Measurements from ENCODE around the gene SUPT3H. TPM values are rescaled to one million over a fixed set of nuclear protein-coding genes. Genes with fewer than 3 reads are reported as not detected.
"Not testable (repeated sequence)": the region's sequence is repeated elsewhere in the genome, so short reads cannot be mapped to it uniquely, and the experiment has no call there.

Gene SUPT3H
- total RNA-seq, 1 donor from 2014 or later = 23.2 TPM

DNA sequence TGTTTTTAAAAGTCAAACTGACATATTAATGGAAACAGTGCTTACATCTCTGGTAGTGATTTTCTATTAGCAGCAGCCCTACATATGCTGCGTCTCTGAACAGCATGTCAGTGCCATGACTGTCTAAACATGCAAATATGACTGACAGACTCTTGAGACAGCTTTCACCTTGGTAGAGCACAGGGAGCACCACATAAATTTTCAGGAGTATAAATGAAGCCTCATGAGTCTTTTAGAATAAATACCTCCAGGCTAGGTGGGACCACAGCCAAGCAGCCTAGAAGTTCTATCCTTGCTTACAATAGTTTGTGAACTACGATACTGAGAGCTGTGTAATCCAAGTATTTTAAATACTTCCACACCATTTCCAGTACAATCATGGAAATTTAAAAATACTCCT is 460.3 kb downstream of the SUPT3H start:
- Mint-ChIP-seq H3K9me3 (no peaks in the 10 kb centered on the region), H3K36me3 (no peaks in the 10 kb centered on the region), H3K4me3 (no peak overlapping the region), H3K27ac (no peak overlapping the region), H3K27me3 (ENCODE audit: low read depth) (no peaks in the 10 kb centered on the region), H3K4me1 (peaks cover 34% of the 10 kb centered on the region)
- DNase-seq (ENCODE audit: low spot score in 2 of 2, unreplicated experiment in 2 of 2) = no peak
- TF ChIP-seq, protein P1, sequence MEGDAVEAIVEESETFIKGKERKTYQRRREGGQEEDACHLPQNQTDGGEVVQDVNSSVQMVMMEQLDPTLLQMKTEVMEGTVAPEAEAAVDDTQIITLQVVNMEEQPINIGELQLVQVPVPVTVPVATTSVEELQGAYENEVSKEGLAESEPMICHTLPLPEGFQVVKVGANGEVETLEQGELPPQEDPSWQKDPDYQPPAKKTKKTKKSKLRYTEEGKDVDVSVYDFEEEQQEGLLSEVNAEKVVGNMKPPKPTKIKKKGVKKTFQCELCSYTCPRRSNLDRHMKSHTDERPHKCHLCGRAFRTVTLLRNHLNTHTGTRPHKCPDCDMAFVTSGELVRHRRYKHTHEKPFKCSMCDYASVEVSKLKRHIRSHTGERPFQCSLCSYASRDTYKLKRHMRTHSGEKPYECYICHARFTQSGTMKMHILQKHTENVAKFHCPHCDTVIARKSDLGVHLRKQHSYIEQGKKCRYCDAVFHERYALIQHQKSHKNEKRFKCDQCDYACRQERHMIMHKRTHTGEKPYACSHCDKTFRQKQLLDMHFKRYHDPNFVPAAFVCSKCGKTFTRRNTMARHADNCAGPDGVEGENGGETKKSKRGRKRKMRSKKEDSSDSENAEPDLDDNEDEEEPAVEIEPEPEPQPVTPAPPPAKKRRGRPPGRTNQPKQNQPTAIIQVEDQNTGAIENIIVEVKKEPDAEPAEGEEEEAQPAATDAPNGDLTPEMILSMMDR (IDR thresholded peaks at IDR 0.05; ENCODE audit: unreplicated experiment) = no peak

DNA sequence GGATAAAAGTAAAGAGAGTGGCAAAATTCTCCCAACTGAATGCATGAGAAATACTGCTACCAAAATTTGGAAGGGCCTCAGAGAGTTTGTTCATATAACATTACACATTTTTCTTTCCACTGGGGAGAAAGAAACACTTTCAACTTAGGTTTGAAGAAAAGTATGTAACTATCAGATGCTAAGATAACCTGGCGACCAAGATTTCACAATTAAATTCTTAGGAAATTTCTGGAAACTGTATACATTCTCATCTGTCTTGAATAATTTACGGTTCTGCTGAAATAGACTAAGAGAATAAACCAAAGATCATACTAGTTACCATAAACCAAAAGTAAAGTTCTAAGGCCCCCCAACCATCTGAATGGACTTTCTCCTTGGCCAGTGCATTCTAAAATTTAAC is 462.6 kb downstream of the SUPT3H start:
- Mint-ChIP-seq H3K36me3 (no peaks in the 10 kb centered on the region), H3K27ac (no peak overlapping the region), H3K9me3 (no peaks in the 10 kb centered on the region), H3K4me3 (no peak overlapping the region), H3K27me3 (ENCODE audit: low read depth) (no peaks in the 10 kb centered on the region), H3K4me1 (peaks cover 19% of the 10 kb centered on the region)
- no peak for DNase-seq (ENCODE audit: low spot score in 2 of 2, unreplicated experiment in 2 of 2)
- TF ChIP-seq, protein P1 (IDR thresholded peaks at IDR 0.05; ENCODE audit: unreplicated experiment) = no peak

DNA sequence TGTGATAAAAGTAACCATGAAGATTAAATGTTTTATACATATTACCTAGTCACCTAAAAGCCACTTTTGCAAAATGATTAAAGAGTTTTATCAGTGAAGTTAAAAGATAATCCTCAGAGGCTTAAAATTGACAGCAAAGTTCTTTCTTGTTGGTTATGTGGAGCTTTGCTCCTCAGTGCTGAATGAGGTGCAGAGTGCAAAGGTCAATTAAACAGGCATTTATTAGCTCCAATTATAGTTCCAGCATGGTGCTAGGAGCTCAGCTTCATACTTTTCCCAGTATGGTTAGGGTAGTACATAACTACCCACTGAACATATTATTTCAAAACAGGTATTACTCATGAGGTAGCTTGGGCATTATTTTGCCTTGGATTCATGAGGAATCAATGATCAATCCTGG is 463.6 kb downstream of the SUPT3H start:
- Mint-ChIP-seq H3K36me3 (no peaks in the 10 kb centered on the region), H3K27me3 (ENCODE audit: low read depth) (no peaks in the 10 kb centered on the region), H3K4me1 (peaks cover 16% of the 10 kb centered on the region), H3K4me3 (no peak overlapping the region), H3K9me3 (no peaks in the 10 kb centered on the region), H3K27ac (no peak overlapping the region)
- TF ChIP-seq, protein P1 (IDR thresholded peaks at IDR 0.05; ENCODE audit: unreplicated experiment) = no peak
- no peak for DNase-seq (ENCODE audit: low spot score in 2 of 2, unreplicated experiment in 2 of 2)

GRCh38 chr6:44906761-44907160 is 471.0 kb downstream of the SUPT3H start:
- Mint-ChIP-seq H3K27ac (no peak overlapping the region), H3K9me3 (peaks cover 21% of the 10 kb centered on the region), H3K4me3 (no peak overlapping the region), H3K36me3 (peaks cover 19% of the 10 kb centered on the region), H3K4me1 (no peaks in the 10 kb centered on the region), H3K27me3 (ENCODE audit: low read depth) (no peaks in the 10 kb centered on the region)
- TF ChIP-seq, protein P1 (IDR thresholded peaks at IDR 0.05; ENCODE audit: unreplicated experiment) = no peak
- DNase-seq (ENCODE audit: low spot score in 2 of 2, unreplicated experiment in 2 of 2) = no peak

DNA sequence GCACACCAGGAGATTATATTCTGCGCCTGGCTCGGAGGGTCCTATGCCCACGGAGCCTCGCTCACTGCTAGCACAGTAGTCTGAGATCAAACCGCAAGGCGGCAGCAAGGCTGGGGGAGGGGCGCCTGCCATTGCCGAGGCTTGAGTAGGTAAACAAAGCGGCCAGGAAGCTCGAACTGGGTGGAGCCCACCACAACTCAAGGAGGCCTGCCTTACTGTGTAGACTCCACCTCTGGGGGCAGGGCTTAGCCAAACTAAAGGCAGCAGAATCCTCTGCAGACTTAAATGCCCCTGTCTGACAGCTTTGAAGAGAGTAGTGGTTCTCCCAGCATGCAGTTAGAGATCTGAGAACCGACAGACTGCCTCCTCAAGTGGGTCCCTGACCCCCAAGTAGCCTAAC is 477.4 kb downstream of the SUPT3H start:
- H3K4me1 Mint-ChIP-seq; DNase-seq (ENCODE audit: low spot score in 2 of 2, unreplicated experiment in 2 of 2); H3K4me3 Mint-ChIP-seq; H3K27me3 Mint-ChIP-seq (ENCODE audit: low read depth); H3K27ac Mint-ChIP-seq: not testable (repeated sequence)
- Mint-ChIP-seq H3K9me3 (peaks cover 32% of the 10 kb centered on the region), H3K36me3 (peaks cover 31% of the 10 kb centered on the region)

GRCh38 chr6:44898296-44898930 is 479.3 kb downstream of the SUPT3H start:
- peaks cover 26% of the 10 kb centered on the region for H3K36me3 Mint-ChIP-seq
- H3K27ac Mint-ChIP-seq = no peak overlapping the region
- no peak for DNase-seq (ENCODE audit: low spot score in 2 of 2, unreplicated experiment in 2 of 2)
- H3K9me3 Mint-ChIP-seq = peaks cover 23% of the 10 kb centered on the region
- no peak overlapping the region for H3K4me3 Mint-ChIP-seq
- TF ChIP-seq, protein P1 (IDR thresholded peaks at IDR 0.05; ENCODE audit: unreplicated experiment) = no peak
- no peaks in the 10 kb centered on the region for H3K27me3 Mint-ChIP-seq (ENCODE audit: low read depth)
- no peaks in the 10 kb centered on the region for H3K4me1 Mint-ChIP-seq
